ENCODE results near the gene NTN1. TPM values are rescaled to one million over a fixed set of nuclear protein-coding genes. Genes with fewer than 3 reads are reported as not detected.

NTN1 gene
- total RNA-seq, 1 experiment from 2014 or later = 17.7 TPM

- CTCF ChIA-PET = no interaction called here
- no peak overlapping the region for H3K4me3 ChIP-seq
These were observed 13.9 kb downstream of the NTN1 start for GRCh38 chr17:9035249-9035648.

GRCh38 chr17:9036336-9036735 is 15.0 kb downstream of the NTN1 start:
- ChIA-PET POLR2A (ENCODE audit: unreplicated experiment) (no interaction called here), CTCF (no interaction called here)
- no peaks in the 10 kb centered on the region for H3K9me3 ChIP-seq (ENCODE audit: insufficient read depth, low read depth)
- H3K27ac ChIP-seq = no peak overlapping the region
- H3K4me1 ChIP-seq (replicated peaks; ENCODE audit: insufficient read depth) = no peaks in the 10 kb centered on the region
- no peaks in the 10 kb centered on the region for H4K20me1 ChIP-seq (ENCODE audit: insufficient read depth)
- no peak overlapping the region for H3K4me2 ChIP-seq
- peak; percentile 10 to 38 for DNase-seq
- H3K27me3 ChIP-seq (ENCODE audit: insufficient read depth, low read depth) = no peaks in the 10 kb centered on the region
- H3K4me3 ChIP-seq = no peak overlapping the region
- H3K9me2 ChIP-seq (ENCODE audit: insufficient read depth) = no peaks in the 10 kb centered on the region
- intact Hi-C loops (cut with micrococcal nuclease; ENCODE audit: unreplicated experiment) = no loop called here
- H3K79me2 ChIP-seq (ENCODE audit: low read depth) = no peaks in the 10 kb centered on the region
- no TSS peak for BruUV-seq (replicated peaks)
- TF ChIP-seq EZH2 (IDR thresholded peaks at IDR 0.05; ENCODE audit: low read depth) (no peak), CTCF (conservative IDR thresholded peaks at IDR 0.05) (no peak)
- no peaks in the 10 kb centered on the region for H3F3A ChIP-seq (ENCODE audit: insufficient read depth, low read depth)
- no peaks in the 10 kb centered on the region for H3K36me3 ChIP-seq (ENCODE audit: low read depth)
- no peak overlapping the region for H2AFZ ChIP-seq

More at GRCh38 chr17:9035249-9035648, 13.9 kb downstream of the NTN1 start:
- no TSS peak for BruUV-seq (replicated peaks)
- H3K79me2 ChIP-seq (ENCODE audit: low read depth) = no peaks in the 10 kb centered on the region
- no peaks in the 10 kb centered on the region for H3K9me2 ChIP-seq (ENCODE audit: insufficient read depth)
- no peak for DNase-seq
- no peaks in the 10 kb centered on the region for H3K27me3 ChIP-seq (ENCODE audit: insufficient read depth, low read depth)
- no peaks in the 10 kb centered on the region for H3K4me1 ChIP-seq (replicated peaks; ENCODE audit: insufficient read depth)
- no peaks in the 10 kb centered on the region for H4K20me1 ChIP-seq (ENCODE audit: insufficient read depth)
- no peaks in the 10 kb centered on the region for H3F3A ChIP-seq (ENCODE audit: insufficient read depth, low read depth)
- H3K4me2 ChIP-seq = no peak overlapping the region
- H3K36me3 ChIP-seq (ENCODE audit: low read depth) = no peaks in the 10 kb centered on the region
- POLR2A ChIA-PET (ENCODE audit: unreplicated experiment) = no interaction called here
- H3K27ac ChIP-seq = no peak overlapping the region
- H2AFZ ChIP-seq = no peak overlapping the region
- intact Hi-C loops (cut with micrococcal nuclease; ENCODE audit: unreplicated experiment) = no loop called here
- no peaks in the 10 kb centered on the region for H3K9me3 ChIP-seq (ENCODE audit: insufficient read depth, low read depth)
- no peak for TF ChIP-seq EZH2 (IDR thresholded peaks at IDR 0.05; ENCODE audit: low read depth)
- TF ChIP-seq CTCF (conservative IDR thresholded peaks at IDR 0.05) = no peak

GRCh38 chr17:9037736-9038135 is 16.4 kb downstream of the NTN1 start:
- TF ChIP-seq CTCF (conservative IDR thresholded peaks at IDR 0.05) (no peak), EZH2 (IDR thresholded peaks at IDR 0.05; ENCODE audit: low read depth) (no peak)
- no peaks in the 10 kb centered on the region for H4K20me1 ChIP-seq (ENCODE audit: insufficient read depth)
- no peaks in the 10 kb centered on the region for H3K4me1 ChIP-seq (replicated peaks; ENCODE audit: insufficient read depth)
- no peaks in the 10 kb centered on the region for H3K9me3 ChIP-seq (ENCODE audit: insufficient read depth, low read depth)
- BruUV-seq (replicated peaks) = no TSS peak
- no peaks in the 10 kb centered on the region for H3K9me2 ChIP-seq (ENCODE audit: insufficient read depth)
- DNase-seq = no peak
- no peaks in the 10 kb centered on the region for H3K27me3 ChIP-seq (ENCODE audit: insufficient read depth, low read depth)
- H3K27ac ChIP-seq = no peak overlapping the region
- no peak overlapping the region for H3K4me2 ChIP-seq
- intact Hi-C loops (cut with micrococcal nuclease; ENCODE audit: unreplicated experiment) = no loop called here
- ChIA-PET CTCF (no interaction called here), POLR2A (ENCODE audit: unreplicated experiment) (no interaction called here)
- H3K79me2 ChIP-seq (ENCODE audit: low read depth) = no peaks in the 10 kb centered on the region
- no peak overlapping the region for H3K4me3 ChIP-seq
- H2AFZ ChIP-seq = no peak overlapping the region
- H3K36me3 ChIP-seq (ENCODE audit: low read depth) = no peaks in the 10 kb centered on the region
- no peaks in the 10 kb centered on the region for H3F3A ChIP-seq (ENCODE audit: insufficient read depth, low read depth)

All from PC-9 (cell line).